ENCODE data around the gene DDX3X. TPM values are rescaled to one million over a fixed set of nuclear protein-coding genes. Genes with fewer than 3 reads are reported as not detected.
"Not testable (repeated sequence)": the region's sequence is repeated elsewhere in the genome, so short reads cannot be mapped to it uniquely, and the experiment has no call there.

DDX3X gene
- total RNA-seq, 1 experiment from 2014 or later, result 181 TPM

GRCh38 chrX:41373989-41374606 lies 40.1 kb downstream of the DDX3X start:
- DNase-seq (ENCODE audit: low spot score), result no peak

- no peak for DNase-seq (ENCODE audit: low spot score)
These were observed 43.7 kb downstream of the DDX3X start for GRCh38 chrX:41377624-41378023.

GRCh38 chrX:41381685-41382084 lies 47.7 kb downstream of the DDX3X start:
- DNase-seq (ENCODE audit: low spot score), result peak; percentile 81

GRCh38 chrX:41382714-41383645 lies 49.0 kb downstream of the DDX3X start:
- peak; percentile 52 for DNase-seq (ENCODE audit: low spot score)

GRCh38 chrX:41384051-41384705 lies 50.2 kb downstream of the DDX3X start:
- DNase-seq (ENCODE audit: low spot score), result peak; percentile 80

GRCh38 chrX:41386222-41386990 lies 52.4 kb downstream of the DDX3X start:
- no peak for DNase-seq (ENCODE audit: low spot score)

GRCh38 chrX:41388543-41388942 lies 54.6 kb downstream of the DDX3X start:
- no peak for DNase-seq (ENCODE audit: low spot score)

GRCh38 chrX:41389311-41389888 lies 55.4 kb downstream of the DDX3X start:
- DNase-seq (ENCODE audit: low spot score), result no peak

- DNase-seq (ENCODE audit: low spot score), result not testable (repeated sequence)
These were observed 56.6 kb downstream of the DDX3X start for GRCh38 chrX:41390576-41390975.

GRCh38 chrX:41391606-41392005 lies 57.6 kb downstream of the DDX3X start:
- no peak for DNase-seq (ENCODE audit: low spot score)

- no peak for DNase-seq (ENCODE audit: low spot score)
These were observed 60.3 kb downstream of the DDX3X start for GRCh38 chrX:41394293-41394692.

GRCh38 chrX:41397219-41397618 lies 63.3 kb downstream of the DDX3X start:
- DNase-seq (ENCODE audit: low spot score), result no peak

GRCh38 chrX:41397768-41398167 lies 63.8 kb downstream of the DDX3X start:
- DNase-seq (ENCODE audit: low spot score), result no peak

GRCh38 chrX:41402556-41402955 lies 68.6 kb downstream of the DDX3X start:
- not testable (repeated sequence) for DNase-seq (ENCODE audit: low spot score)

- DNase-seq (ENCODE audit: low spot score), result no peak
These were observed 71.6 kb downstream of the DDX3X start for GRCh38 chrX:41405551-41405950.

GRCh38 chrX:41406201-41406600 lies 72.2 kb downstream of the DDX3X start:
- DNase-seq (ENCODE audit: low spot score), result no peak

- no peak for DNase-seq (ENCODE audit: low spot score)
These were observed 73.9 kb downstream of the DDX3X start for GRCh38 chrX:41407816-41408215.

GRCh38 chrX:41408576-41408975 lies 74.6 kb downstream of the DDX3X start:
- no peak for DNase-seq (ENCODE audit: low spot score)

GRCh38 chrX:41409006-41409405 lies 75.0 kb downstream of the DDX3X start:
- no peak for DNase-seq (ENCODE audit: low spot score)

- DNase-seq (ENCODE audit: low spot score), result not testable (repeated sequence)
These were observed 77.3 kb downstream of the DDX3X start for GRCh38 chrX:41411222-41411621.

Measured in H4 (cell line).